DOHH2 (cell line): ENCODE data around the gene TCFL5.

Source experiments
- H3F3A ChIP-seq: fragments of 200-600 bp; sonication (generic), shearing (Covaris generic); 2 replicates; pipeline ENCODE4 v1.6.0; 2016; ENCODE audit warnings: antibody characterized with exemption, mild to moderate bottlenecking; ENCODE audit not compliant: control insufficient read depth, insufficient read depth
- H3K27ac ChIP-seq: fragments of 200-600 bp; sonication (generic); 2 replicates; pipeline ENCODE4 v1.5.1; 2014; ENCODE audit warnings: low read depth, mild to moderate bottlenecking, low read length, moderate library complexity
- H3K27me3 ChIP-seq: fragments of 200-600 bp; sonication (generic); 2 replicates; pipeline ENCODE4 v1.6.1; 2014; ENCODE audit warnings: mild to moderate bottlenecking, low read length, mixed read lengths; ENCODE audit not compliant: control insufficient read depth
- H3K36me3 ChIP-seq: fragments of 200-600 bp; sonication (generic); 2 replicates; pipeline ENCODE4 v1.6.1; 2014; ENCODE audit warnings: mild to moderate bottlenecking, low read length, moderate library complexity, mixed read lengths; ENCODE audit not compliant: control insufficient read depth
- H3K4me1 ChIP-seq: fragments of 200-600 bp; sonication (generic); 2 replicates; pipeline ENCODE4 v1.6.1; 2014; ENCODE audit warnings: mild to moderate bottlenecking, low read length, mixed read lengths; ENCODE audit not compliant: control insufficient read depth
- H3K4me2 ChIP-seq: fragments of 200-600 bp; sonication (generic); 2 replicates; pipeline ENCODE4 v1.6.0; 2014; ENCODE audit warnings: mild to moderate bottlenecking, low read length, moderate library complexity
- H3K4me3 ChIP-seq: fragments of 200-600 bp; sonication (generic); 2 replicates; pipeline ENCODE4 v1.5.1; 2014; ENCODE audit warnings: mild to moderate bottlenecking, low read length, mixed read lengths
- H3K79me2 ChIP-seq: fragments of 200-600 bp; sonication (generic); 2 replicates; pipeline ENCODE4 v1.6.1; 2014; ENCODE audit warnings: mild to moderate bottlenecking, low read length, mixed read lengths; ENCODE audit not compliant: control insufficient read depth
- H3K9me2 ChIP-seq: fragments of 200-600 bp; sonication (generic); replicated peaks from 2 replicates; pipeline ENCODE4 v1.6.1; 2014; ENCODE audit warnings: mild to moderate bottlenecking, low read length, mixed read lengths; ENCODE audit not compliant: control insufficient read depth
- H3K9me3 ChIP-seq: fragments of 200-600 bp; sonication (generic); 2 replicates; pipeline ENCODE4 v1.6.1; 2014; ENCODE audit warnings: antibody characterized with exemption, low read length, mixed read lengths; ENCODE audit not compliant: control insufficient read depth, insufficient read depth
- H4K20me1 ChIP-seq: fragments of 200-600 bp; sonication (generic); 2 replicates; pipeline ENCODE4 v1.6.0; 2014; ENCODE audit warnings: low read depth, mild to moderate bottlenecking, antibody characterized with exemption, low read length, moderate library complexity; ENCODE audit not compliant: control insufficient read depth, insufficient read depth
- EZH2phosphoT487 ChIP-seq: fragments of 200-600 bp; sonication (generic); IDR thresholded peaks from 2 replicates; pipeline ENCODE4 v1.6.1; 2017; ENCODE audit warnings: borderline replicate concordance, mild to moderate bottlenecking, antibody characterized with exemption, low read length, moderate library complexity, mixed read lengths
- TF ChIP-seq, protein P1 (sequence below): fragments of 200-600 bp; sonication (generic); IDR thresholded peaks from one replicate; pipeline ENCODE4 v1.5.1; 2014; ENCODE audit warnings: antibody characterized with exemption, mild to moderate bottlenecking, low read depth, low read length; ENCODE audit not compliant: poor library complexity, severe bottlenecking

The TCFL5 gene

DNA sequence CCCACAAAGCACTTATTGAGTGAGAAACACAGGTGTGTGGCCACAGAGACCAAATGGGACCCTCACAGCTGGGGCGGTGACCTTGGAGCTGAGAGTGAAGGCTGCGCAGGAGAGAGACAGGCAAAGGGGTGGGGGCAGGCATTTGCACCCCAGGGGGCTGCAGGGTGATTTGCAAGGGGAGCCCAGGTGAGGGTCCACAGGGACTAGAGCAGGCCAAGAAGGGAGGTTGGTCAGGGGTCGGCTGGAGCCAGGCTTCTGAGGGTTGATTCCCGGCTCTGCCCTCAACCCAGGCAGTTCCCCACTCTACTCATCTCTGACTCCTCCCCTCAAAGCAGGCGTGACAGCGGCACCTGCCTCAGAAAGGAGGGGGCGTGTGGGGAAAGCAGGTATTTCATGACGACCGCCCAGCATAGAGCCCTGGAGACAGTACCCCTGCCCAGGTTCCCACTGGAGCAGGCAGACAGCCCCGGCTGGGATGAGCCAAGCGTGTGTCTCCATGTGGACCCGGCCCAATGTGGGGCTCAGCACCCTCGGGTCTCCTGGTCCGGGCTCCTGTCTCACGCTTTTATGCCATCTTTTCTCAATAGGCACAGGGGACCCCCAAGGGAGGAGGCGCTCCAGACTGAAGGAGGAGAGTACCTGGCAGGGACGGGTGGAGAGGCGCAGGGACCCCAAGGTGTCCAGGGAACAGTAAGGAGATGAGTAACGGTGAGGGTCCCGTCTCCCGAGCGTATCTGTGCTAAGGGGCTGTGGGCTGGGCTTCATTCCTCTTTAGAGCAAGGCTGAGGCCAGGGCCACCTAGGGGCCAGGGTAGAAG is 68.5 kb downstream of the TCFL5 start:
- Histone ChIP-seq H3K27ac (no peak overlapping the region), H3K4me1 (peaks cover 43% of the 10 kb centered on the region), H3K9me2 (no peaks in the 10 kb centered on the region), H3K4me3 (peak overlapping the region; percentile 70), H3K36me3 (peaks cover 12% of the 10 kb centered on the region), H3K79me2 (peaks cover 14% of the 10 kb centered on the region), H3K9me3 (no peaks in the 10 kb centered on the region), H3K27me3 (peaks cover 9% of the 10 kb centered on the region), H4K20me1 (no peaks in the 10 kb centered on the region), H3F3A (peaks cover 12% of the 10 kb centered on the region), H3K4me2 (peak overlapping the region; percentile 84)
- TF ChIP-seq, protein P1, sequence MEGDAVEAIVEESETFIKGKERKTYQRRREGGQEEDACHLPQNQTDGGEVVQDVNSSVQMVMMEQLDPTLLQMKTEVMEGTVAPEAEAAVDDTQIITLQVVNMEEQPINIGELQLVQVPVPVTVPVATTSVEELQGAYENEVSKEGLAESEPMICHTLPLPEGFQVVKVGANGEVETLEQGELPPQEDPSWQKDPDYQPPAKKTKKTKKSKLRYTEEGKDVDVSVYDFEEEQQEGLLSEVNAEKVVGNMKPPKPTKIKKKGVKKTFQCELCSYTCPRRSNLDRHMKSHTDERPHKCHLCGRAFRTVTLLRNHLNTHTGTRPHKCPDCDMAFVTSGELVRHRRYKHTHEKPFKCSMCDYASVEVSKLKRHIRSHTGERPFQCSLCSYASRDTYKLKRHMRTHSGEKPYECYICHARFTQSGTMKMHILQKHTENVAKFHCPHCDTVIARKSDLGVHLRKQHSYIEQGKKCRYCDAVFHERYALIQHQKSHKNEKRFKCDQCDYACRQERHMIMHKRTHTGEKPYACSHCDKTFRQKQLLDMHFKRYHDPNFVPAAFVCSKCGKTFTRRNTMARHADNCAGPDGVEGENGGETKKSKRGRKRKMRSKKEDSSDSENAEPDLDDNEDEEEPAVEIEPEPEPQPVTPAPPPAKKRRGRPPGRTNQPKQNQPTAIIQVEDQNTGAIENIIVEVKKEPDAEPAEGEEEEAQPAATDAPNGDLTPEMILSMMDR: no peak
- no peak for TF ChIP-seq EZH2phosphoT487

DNA sequence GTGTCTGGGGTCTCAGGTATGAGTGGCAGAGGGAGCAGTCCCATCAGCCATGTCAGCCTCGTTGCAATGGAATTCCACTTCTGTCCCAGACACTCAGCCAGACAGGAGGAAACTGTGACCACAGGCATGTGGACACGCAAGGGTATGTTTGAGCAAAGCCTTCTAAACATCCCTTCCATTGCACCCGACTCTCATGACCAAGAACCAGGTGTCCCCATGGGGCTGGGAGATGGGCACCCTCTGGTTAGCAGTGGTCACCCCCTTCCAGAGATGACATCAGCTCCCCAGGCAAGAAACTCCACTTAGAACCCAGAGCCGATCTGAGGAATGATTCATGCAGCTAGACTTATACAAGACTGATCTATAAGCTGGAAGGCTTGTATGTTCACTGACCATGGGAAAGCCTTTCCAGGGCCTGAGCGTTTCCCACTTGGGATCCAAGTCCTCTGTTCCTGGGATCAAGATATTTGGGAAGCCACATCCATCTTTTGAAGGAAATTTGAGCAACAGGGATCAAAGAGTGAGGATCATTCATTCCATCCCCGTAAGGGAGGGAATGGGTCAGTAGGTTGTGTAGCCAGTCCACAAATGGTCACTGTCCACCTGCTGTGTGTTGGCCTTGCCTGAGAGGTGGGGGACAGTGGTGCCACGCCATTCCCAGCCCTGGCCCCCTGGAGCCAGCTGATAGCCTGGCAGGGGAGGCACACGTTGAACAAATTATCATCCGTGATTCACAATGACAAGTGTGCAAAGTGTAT is 69.3 kb downstream of the TCFL5 start:
- Histone ChIP-seq H3K9me2 (no peaks in the 10 kb centered on the region), H4K20me1 (no peaks in the 10 kb centered on the region), H3K27me3 (peaks cover 9% of the 10 kb centered on the region), H3K36me3 (peaks cover 4% of the 10 kb centered on the region; the same call in 1 of the 2 replicates), H3K27ac (no peak overlapping the region), H3K9me3 (no peaks in the 10 kb centered on the region), H3F3A (peaks cover 12% of the 10 kb centered on the region), H3K4me2 (no peak overlapping the region), H3K4me3 (no peak overlapping the region), H3K4me1 (peaks cover 38% of the 10 kb centered on the region), H3K79me2 (peaks cover 6% of the 10 kb centered on the region)
- no peak for TF ChIP-seq EZH2phosphoT487
- TF ChIP-seq, protein P1: no peak

DNA sequence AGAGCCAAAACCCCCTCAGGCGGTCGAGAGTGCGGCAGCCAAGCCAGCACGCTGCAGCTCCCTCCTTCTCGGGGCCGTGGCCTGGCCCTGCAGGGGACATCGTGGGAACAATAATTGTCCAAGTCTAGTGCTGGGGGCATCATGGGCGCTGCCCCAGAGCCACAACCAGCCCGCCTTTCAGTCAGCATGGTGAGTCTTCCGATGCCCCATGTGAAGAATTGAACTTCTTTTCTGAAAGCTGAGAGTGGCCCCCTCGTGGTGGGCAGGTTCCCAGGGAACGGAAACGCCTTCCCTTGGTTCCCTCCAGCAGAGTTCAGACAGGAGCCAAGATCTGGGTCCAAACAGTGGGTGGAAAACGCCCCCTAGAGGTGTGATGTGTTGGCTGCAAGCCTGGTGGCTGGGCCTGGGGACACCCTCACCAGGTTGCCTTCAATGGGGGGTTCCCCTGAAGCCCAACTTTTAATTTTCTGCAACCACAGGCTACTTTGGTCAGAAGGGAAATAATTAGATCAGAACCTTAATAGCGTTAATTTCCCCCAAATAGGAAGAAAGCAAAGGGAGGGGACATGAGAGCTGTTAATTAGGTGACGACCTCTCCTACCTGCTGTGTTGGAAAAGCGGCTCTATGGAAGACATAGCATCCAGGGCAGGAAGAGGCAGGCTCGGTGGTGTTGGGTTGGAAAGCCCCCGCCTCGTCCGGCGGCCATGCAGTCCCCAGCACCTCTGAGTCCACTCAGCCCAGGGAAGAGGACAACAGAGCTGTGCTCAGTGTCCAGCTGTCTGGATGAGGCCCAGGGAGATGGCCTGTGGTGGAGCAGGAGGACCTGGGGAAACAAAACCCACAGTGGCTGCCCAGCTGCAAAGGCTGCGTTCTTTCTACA is 70.1 kb downstream of the TCFL5 start:
- no peak overlapping the region for H3K4me3 ChIP-seq
- H3K4me1 ChIP-seq: peaks cover 33% of the 10 kb centered on the region
- no peaks in the 10 kb centered on the region for H4K20me1 ChIP-seq
- no peaks in the 10 kb centered on the region for H3K79me2 ChIP-seq
- peak overlapping the region; percentile 21; the same call in 1 of the 2 replicates for H3K4me2 ChIP-seq
- peaks cover 9% of the 10 kb centered on the region for H3K27me3 ChIP-seq
- H3F3A ChIP-seq: peaks cover 12% of the 10 kb centered on the region
- no peak for TF ChIP-seq EZH2phosphoT487
- TF ChIP-seq, protein P1: peak; percentile 99
- no peaks in the 10 kb centered on the region for H3K36me3 ChIP-seq
- no peaks in the 10 kb centered on the region for H3K9me2 ChIP-seq
- H3K9me3 ChIP-seq: no peaks in the 10 kb centered on the region
- no peak overlapping the region for H3K27ac ChIP-seq
